ENCODE measurements around the gene HCFC2. TPM values are rescaled to one million over a fixed set of nuclear protein-coding genes. Genes with fewer than 3 reads are reported as not detected.
"Not testable (repeated sequence)": the region's sequence is repeated elsewhere in the genome, so short reads cannot be mapped to it uniquely, and the experiment has no call there.

HCFC2 gene
- total RNA-seq (2012; rRNA removed) = 10.9 and 14.2 TPM in 2 replicates

DNA sequence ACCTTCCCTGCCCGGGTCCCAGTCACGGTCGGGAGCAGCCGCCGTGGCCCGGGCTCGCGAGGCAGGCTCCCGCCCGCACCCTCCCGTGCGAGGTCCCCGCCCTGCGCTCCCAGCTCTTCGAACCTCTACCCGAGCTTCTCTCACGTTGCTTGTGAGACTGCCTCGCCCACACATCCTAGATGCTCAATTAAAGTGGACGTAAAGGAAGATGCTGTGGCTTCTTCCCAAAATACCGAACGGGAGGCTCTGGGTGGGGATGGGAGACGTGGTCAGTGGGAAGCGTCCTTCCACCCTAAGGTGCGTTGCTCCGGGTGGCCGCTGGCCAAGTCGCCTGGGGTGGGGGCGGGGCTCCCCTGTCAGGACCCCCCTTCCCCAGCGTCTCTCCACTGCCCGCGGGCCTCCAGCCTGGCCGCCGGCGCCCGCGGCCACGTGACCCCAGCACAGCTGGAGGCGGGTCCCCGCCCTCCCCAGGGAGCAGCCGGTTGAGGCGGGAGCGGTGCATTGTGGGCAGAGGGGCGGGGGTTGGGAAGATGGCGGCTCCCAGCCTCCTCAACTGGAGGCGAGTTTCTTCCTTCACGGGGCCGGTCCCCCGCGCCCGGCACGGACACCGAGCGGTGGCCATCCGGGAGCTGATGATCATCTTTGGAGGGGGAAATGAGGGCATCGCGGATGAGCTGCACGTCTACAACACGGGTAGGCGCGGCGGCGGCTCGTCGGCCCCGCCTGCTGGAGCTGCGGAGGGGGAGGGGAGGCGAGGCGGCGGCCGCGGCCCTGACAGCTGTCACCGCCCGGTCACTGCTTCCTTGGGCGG is at the start of gene HCFC2:
Gene HCFC2 (plus strand): TSS at position 501 of the 811 bp plus-strand sequence. CDS start 30 bp downstream, at position 531.
- Histone ChIP-seq H3K27me3 (ENCODE audit: control insufficient read depth, insufficient read depth, low read length) (no peaks in the 10 kb centered on the region), H3K4me2 (ENCODE audit: low read length) (peak within 1 kb of the TSS; percentile 86), H3K9me3 (replicated peaks; ENCODE audit: low read length) (no peaks in the 10 kb centered on the region), H3K36me3 (ENCODE audit: insufficient read depth, low read length) (peaks cover 14% of the 10 kb centered on the region), H3K4me1 (ENCODE audit: control insufficient read depth, insufficient read depth, low read length) (peaks cover 11% of the 10 kb centered on the region), H3K9ac (ENCODE audit: low read depth, low read length) (peak within 1 kb of the TSS; percentile 96), H3K4me3 (ENCODE audit: low read length) (peak within 1 kb of the TSS; percentile 98)

- H3K9me3 ChIP-seq (replicated peaks; ENCODE audit: low read length); H3K36me3 ChIP-seq (ENCODE audit: insufficient read depth, low read length); H3K4me3 ChIP-seq (ENCODE audit: low read length); H3K4me1 ChIP-seq (ENCODE audit: control insufficient read depth, insufficient read depth, low read length); H3K4me2 ChIP-seq (ENCODE audit: low read length); H3K27me3 ChIP-seq (ENCODE audit: control insufficient read depth, insufficient read depth, low read length); H3K9ac ChIP-seq (ENCODE audit: low read depth, low read length): not testable (repeated sequence)
These were observed 42.5 kb upstream of the HCFC2 start for GRCh38 chr12:104021862-104022261.

DNA sequence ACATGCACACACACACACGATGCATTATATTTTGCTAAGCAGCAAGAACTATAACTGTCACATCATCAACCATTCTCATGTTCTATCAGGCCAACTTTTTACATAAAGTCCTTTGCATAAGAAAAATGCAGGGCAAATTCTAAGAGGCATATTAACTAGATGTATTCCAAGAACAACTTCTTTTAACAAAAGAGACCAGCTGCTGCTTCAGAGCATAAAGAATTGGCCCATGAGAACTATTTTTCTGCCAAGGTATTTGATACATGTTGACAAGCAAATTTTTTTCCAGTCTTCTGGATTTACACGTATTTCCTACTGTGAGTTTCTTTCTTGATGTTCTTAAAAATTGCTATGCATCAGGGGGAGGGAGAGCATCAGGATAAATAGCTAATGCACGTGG is 41.5 kb upstream of the HCFC2 start:
- Histone ChIP-seq H3K4me2 (ENCODE audit: low read length) (no peak overlapping the region), H3K4me1 (ENCODE audit: control insufficient read depth, insufficient read depth, low read length) (no peaks in the 10 kb centered on the region), H3K9ac (ENCODE audit: low read depth, low read length) (no peak overlapping the region), H3K27me3 (ENCODE audit: control insufficient read depth, insufficient read depth, low read length) (no peaks in the 10 kb centered on the region), H3K4me3 (ENCODE audit: low read length) (no peak overlapping the region), H3K9me3 (replicated peaks; ENCODE audit: low read length) (no peaks in the 10 kb centered on the region), H3K36me3 (ENCODE audit: insufficient read depth, low read length) (no peaks in the 10 kb centered on the region)

DNA sequence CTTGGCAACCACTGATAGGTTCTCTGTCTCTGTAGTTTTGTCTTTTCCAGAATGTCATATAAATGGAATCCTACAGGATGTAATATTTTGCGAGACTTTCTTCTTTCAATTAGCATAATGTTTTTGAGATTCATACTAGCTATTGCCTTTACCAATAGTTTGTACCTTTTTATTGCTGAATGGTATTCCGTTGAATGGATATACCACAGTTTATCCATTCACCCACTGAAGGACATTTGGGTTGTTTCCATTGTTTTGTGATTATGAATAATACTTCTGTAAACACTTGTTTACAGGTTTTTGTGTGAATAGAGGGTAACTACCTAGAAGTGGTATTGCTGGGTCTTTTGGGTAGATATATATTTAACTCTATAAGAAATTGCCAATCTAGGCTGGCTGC is 40.6 kb upstream of the HCFC2 start:
- Histone ChIP-seq H3K4me2 (ENCODE audit: low read length) (no peak overlapping the region), H3K4me1 (ENCODE audit: control insufficient read depth, insufficient read depth, low read length) (no peaks in the 10 kb centered on the region), H3K4me3 (ENCODE audit: low read length) (no peak overlapping the region), H3K36me3 (ENCODE audit: insufficient read depth, low read length) (no peaks in the 10 kb centered on the region), H3K9ac (ENCODE audit: low read depth, low read length) (no peak overlapping the region), H3K27me3 (ENCODE audit: control insufficient read depth, insufficient read depth, low read length) (no peaks in the 10 kb centered on the region), H3K9me3 (replicated peaks; ENCODE audit: low read length) (no peaks in the 10 kb centered on the region)

GRCh38 chr12:104024348-104024747 is 40.0 kb upstream of the HCFC2 start:
- Histone ChIP-seq H3K4me3 (ENCODE audit: low read length) (no peak overlapping the region), H3K4me1 (ENCODE audit: control insufficient read depth, insufficient read depth, low read length) (no peaks in the 10 kb centered on the region), H3K27me3 (ENCODE audit: control insufficient read depth, insufficient read depth, low read length) (no peaks in the 10 kb centered on the region), H3K4me2 (ENCODE audit: low read length) (no peak overlapping the region), H3K36me3 (ENCODE audit: insufficient read depth, low read length) (no peaks in the 10 kb centered on the region), H3K9ac (ENCODE audit: low read depth, low read length) (no peak overlapping the region), H3K9me3 (replicated peaks; ENCODE audit: low read length) (no peaks in the 10 kb centered on the region)

DNA sequence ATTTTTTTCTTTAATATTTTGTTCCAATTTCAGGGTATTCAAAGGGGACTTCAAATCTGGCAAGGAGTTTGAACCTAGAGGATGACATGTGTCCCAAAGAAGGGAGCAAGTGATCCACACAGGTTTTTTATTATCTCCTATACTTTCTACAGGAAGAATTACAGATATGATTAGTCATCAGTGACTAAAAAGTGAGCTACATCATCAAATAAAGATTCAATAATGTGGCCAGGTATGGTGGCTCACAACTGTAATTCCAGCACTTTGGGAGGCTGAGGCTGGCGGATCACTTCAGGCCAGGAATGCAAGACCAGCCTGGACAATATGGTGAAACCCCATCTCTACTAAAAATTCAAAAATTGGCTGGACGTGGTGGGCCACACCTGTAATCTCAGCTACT is 38.6 kb upstream of the HCFC2 start:
- Histone ChIP-seq H3K4me2 (ENCODE audit: low read length) (no peak overlapping the region), H3K36me3 (ENCODE audit: insufficient read depth, low read length) (no peaks in the 10 kb centered on the region), H3K4me1 (ENCODE audit: control insufficient read depth, insufficient read depth, low read length) (no peaks in the 10 kb centered on the region), H3K27me3 (ENCODE audit: control insufficient read depth, insufficient read depth, low read length) (no peaks in the 10 kb centered on the region), H3K4me3 (ENCODE audit: low read length) (no peak overlapping the region), H3K9me3 (replicated peaks; ENCODE audit: low read length) (no peaks in the 10 kb centered on the region), H3K9ac (ENCODE audit: low read depth, low read length) (no peak overlapping the region)

- H3K4me2 ChIP-seq (ENCODE audit: low read length) = no peak overlapping the region
- H3K36me3 ChIP-seq (ENCODE audit: insufficient read depth, low read length) = no peaks in the 10 kb centered on the region
- H3K9me3 ChIP-seq (replicated peaks; ENCODE audit: low read length) = no peaks in the 10 kb centered on the region
- H3K9ac ChIP-seq (ENCODE audit: low read depth, low read length) = no peak overlapping the region
- no peak overlapping the region for H3K4me3 ChIP-seq (ENCODE audit: low read length)
- no peaks in the 10 kb centered on the region for H3K4me1 ChIP-seq (ENCODE audit: control insufficient read depth, insufficient read depth, low read length)
- H3K27me3 ChIP-seq (ENCODE audit: control insufficient read depth, insufficient read depth, low read length) = no peaks in the 10 kb centered on the region
These were observed 37.3 kb upstream of the HCFC2 start for GRCh38 chr12:104026841-104027599.

GRCh38 chr12:104030596-104030995 is 33.7 kb upstream of the HCFC2 start:
- H3K36me3 ChIP-seq (ENCODE audit: insufficient read depth, low read length); H3K9ac ChIP-seq (ENCODE audit: low read depth, low read length); H3K4me1 ChIP-seq (ENCODE audit: control insufficient read depth, insufficient read depth, low read length); H3K4me2 ChIP-seq (ENCODE audit: low read length); H3K27me3 ChIP-seq (ENCODE audit: control insufficient read depth, insufficient read depth, low read length); H3K9me3 ChIP-seq (replicated peaks; ENCODE audit: low read length); H3K4me3 ChIP-seq (ENCODE audit: low read length): not testable (repeated sequence)

DNA sequence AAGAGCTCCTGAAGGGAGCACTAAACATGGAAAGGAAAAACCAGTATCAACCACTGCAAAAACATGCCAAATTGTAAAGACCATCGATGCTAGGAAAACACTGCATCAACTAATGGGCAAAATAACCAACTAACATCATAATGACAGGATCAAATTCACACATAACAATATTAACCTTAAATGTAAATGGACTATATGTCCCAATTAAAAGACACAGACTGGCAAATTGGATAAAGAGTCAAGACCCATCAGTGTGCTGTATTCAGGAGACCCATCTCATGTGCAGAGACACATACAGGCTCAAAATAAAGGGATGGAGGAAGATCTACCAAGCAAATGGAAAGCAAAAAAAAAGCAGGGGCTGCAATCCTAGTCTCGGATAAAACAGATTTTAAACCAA is 28.2 kb upstream of the HCFC2 start:
- H3K4me2 ChIP-seq (ENCODE audit: low read length); H3K36me3 ChIP-seq (ENCODE audit: insufficient read depth, low read length); H3K4me1 ChIP-seq (ENCODE audit: control insufficient read depth, insufficient read depth, low read length); H3K9me3 ChIP-seq (replicated peaks; ENCODE audit: low read length); H3K27me3 ChIP-seq (ENCODE audit: control insufficient read depth, insufficient read depth, low read length); H3K4me3 ChIP-seq (ENCODE audit: low read length); H3K9ac ChIP-seq (ENCODE audit: low read depth, low read length): not testable (repeated sequence)

DNA sequence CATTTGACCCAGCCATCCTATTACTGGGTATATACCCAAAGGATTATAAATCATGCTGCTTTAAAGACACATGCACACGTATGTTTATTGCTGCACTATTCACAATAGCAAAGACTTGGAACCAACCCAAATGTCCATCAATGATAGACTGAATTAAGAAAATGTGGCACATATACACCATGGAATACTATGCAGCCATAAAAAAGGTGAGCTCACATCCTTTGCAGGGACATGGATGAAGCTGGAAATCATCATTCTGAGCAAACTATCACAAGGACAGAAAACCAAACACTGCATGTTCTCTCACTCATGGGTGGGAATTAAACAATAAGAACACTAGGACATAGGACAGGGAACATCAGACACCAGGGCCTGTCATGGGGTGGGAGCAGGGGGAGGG is 24.6 kb upstream of the HCFC2 start:
- H3K9ac ChIP-seq (ENCODE audit: low read depth, low read length); H3K27me3 ChIP-seq (ENCODE audit: control insufficient read depth, insufficient read depth, low read length); H3K4me2 ChIP-seq (ENCODE audit: low read length); H3K9me3 ChIP-seq (replicated peaks; ENCODE audit: low read length); H3K36me3 ChIP-seq (ENCODE audit: insufficient read depth, low read length); H3K4me3 ChIP-seq (ENCODE audit: low read length); H3K4me1 ChIP-seq (ENCODE audit: control insufficient read depth, insufficient read depth, low read length): not testable (repeated sequence)

GRCh38 chr12:104042580-104042979 is 21.8 kb upstream of the HCFC2 start:
- Histone ChIP-seq H3K36me3 (ENCODE audit: insufficient read depth, low read length) (no peaks in the 10 kb centered on the region), H3K9ac (ENCODE audit: low read depth, low read length) (no peak overlapping the region), H3K4me3 (ENCODE audit: low read length) (no peak overlapping the region), H3K27me3 (ENCODE audit: control insufficient read depth, insufficient read depth, low read length) (no peaks in the 10 kb centered on the region), H3K9me3 (replicated peaks; ENCODE audit: low read length) (no peaks in the 10 kb centered on the region), H3K4me2 (ENCODE audit: low read length) (no peak overlapping the region), H3K4me1 (ENCODE audit: control insufficient read depth, insufficient read depth, low read length) (no peaks in the 10 kb centered on the region)

- H3K4me2 ChIP-seq (ENCODE audit: low read length) = no peak overlapping the region
- H3K4me1 ChIP-seq (ENCODE audit: control insufficient read depth, insufficient read depth, low read length) = peaks cover 9% of the 10 kb centered on the region
- no peaks in the 10 kb centered on the region for H3K9me3 ChIP-seq (replicated peaks; ENCODE audit: low read length)
- H3K27me3 ChIP-seq (ENCODE audit: control insufficient read depth, insufficient read depth, low read length) = no peaks in the 10 kb centered on the region
- no peak overlapping the region for H3K4me3 ChIP-seq (ENCODE audit: low read length)
- no peak overlapping the region for H3K9ac ChIP-seq (ENCODE audit: low read depth, low read length)
- no peaks in the 10 kb centered on the region for H3K36me3 ChIP-seq (ENCODE audit: insufficient read depth, low read length)
These were observed 20.2 kb upstream of the HCFC2 start for GRCh38 chr12:104044158-104044557.
